Measurements from ENCODE around the gene RXRG. TPM values are rescaled to one million over a fixed set of nuclear protein-coding genes. Genes with fewer than 3 reads are reported as not detected.

The RXRG gene
- total and polyA plus RNA-seq, 2 donors (not counting 3 experiments of a cell fraction or from before 2014, with no cell fraction given) = not detected

GRCh38 chr1:165468253-165468652, 23.3 kb upstream of the RXRG start:
- intact Hi-C loops (cut with micrococcal nuclease) = no loop called here
- dilution Hi-C loops (cut with MboI; ENCODE audit: extremely low pct_ligation_motif_present, low sequenced_read_pairs) = no loop called here
- Histone ChIP-seq H2AFZ (ENCODE audit: low read depth, low read length) (no peak overlapping the region), H3K36me3 (ENCODE audit: control insufficient read depth in 2 of 2, extremely low read depth in 1 of 2, insufficient read depth in 2 of 2, low read length in 2 of 2) (no peaks in the 10 kb centered on the region), H3K27ac (ENCODE audit: insufficient read depth, low read depth, low read length) (no peak overlapping the region), H3K4me1 (ENCODE audit: control insufficient read depth, extremely low read depth, insufficient read depth, low read length) (no peaks in the 10 kb centered on the region), H3K9me1 (replicated peaks; ENCODE audit: control insufficient read depth, extremely low read depth, insufficient read depth, low read length) (no peaks in the 10 kb centered on the region), H4K20me1 (replicated peaks; ENCODE audit: control insufficient read depth, extremely low read depth, insufficient read depth, low read length) (no peaks in the 10 kb centered on the region), H3K4me3 (replicated peaks in 1 of 3; ENCODE audit: insufficient read depth in 1 of 3, low read depth in 1 of 3, low read length in 3 of 3) (no peak overlapping the region), H3K79me2 (ENCODE audit: control insufficient read depth, insufficient read depth, low read length) (no peaks in the 10 kb centered on the region), H3K9ac (replicated peaks; ENCODE audit: extremely low read depth, insufficient read depth, low read length) (no peak overlapping the region), H3K27me3 (ENCODE audit: control insufficient read depth in 2 of 2, insufficient read depth in 2 of 2, low read length in 2 of 2) (peaks cover 0 to 4% of the 10 kb centered on the region in 2 experiments), H3K4me2 (ENCODE audit: insufficient read depth, low read length) (no peak overlapping the region), H3K9me3 (replicated peaks; ENCODE audit: control insufficient read depth, insufficient read depth, low read length) (no peaks in the 10 kb centered on the region)
- DNase-seq (ENCODE audit: low read depth, low spot score) (no peak), FAIRE-seq (no peak)
- no peak for TF ChIP-seq GATA2 (IDR thresholded peaks at IDR 0.05; ENCODE audit: insufficient read depth, insufficient read length, low read depth, low read length)
- POLR2A ChIA-PET = no interaction called here
- CTCF ChIA-PET = no interaction called here
- BruUV-seq (replicated peaks) = no TSS peak

DNA sequence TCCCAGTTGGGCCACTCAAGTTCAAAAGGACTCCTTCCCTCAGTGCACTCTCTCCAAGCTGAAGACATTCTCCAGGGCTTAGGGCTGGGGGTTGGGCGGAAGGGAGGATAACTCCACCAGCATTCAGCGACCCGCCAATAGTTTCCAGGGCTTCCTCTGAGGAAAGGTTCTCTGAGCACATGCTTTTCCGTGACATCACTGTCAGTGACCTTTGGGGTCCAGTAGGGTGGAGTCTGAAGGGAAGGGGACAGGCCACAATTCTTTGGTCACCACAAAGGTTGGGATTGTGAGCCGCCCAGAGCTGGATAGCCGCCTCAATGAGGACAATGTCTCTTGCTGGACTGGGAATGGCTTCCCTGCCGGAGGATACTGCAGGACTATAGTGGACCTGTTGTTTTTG, 22.8 kb upstream of the RXRG start:
- CTCF ChIA-PET = no interaction called here
- POLR2A ChIA-PET = no interaction called here
- H3K4me1 ChIP-seq (ENCODE audit: control insufficient read depth, extremely low read depth, insufficient read depth, low read length) = no peaks in the 10 kb centered on the region
- no peaks in the 10 kb centered on the region for H3K9me3 ChIP-seq (replicated peaks; ENCODE audit: control insufficient read depth, insufficient read depth, low read length)
- H3K36me3 ChIP-seq (ENCODE audit: control insufficient read depth in 2 of 2, extremely low read depth in 1 of 2, insufficient read depth in 2 of 2, low read length in 2 of 2) = no peaks in the 10 kb centered on the region
- intact Hi-C loops (cut with micrococcal nuclease) = no loop called here
- H3K27me3 ChIP-seq (ENCODE audit: control insufficient read depth in 2 of 2, insufficient read depth in 2 of 2, low read length in 2 of 2) = peaks cover 0 to 4% of the 10 kb centered on the region in 2 experiments
- H2AFZ ChIP-seq (ENCODE audit: low read depth, low read length) = no peak overlapping the region
- no TSS peak for BruUV-seq (replicated peaks)
- TF ChIP-seq GATA2 (IDR thresholded peaks at IDR 0.05; ENCODE audit: insufficient read depth, insufficient read length, low read depth, low read length) (no peak), JUN (IDR thresholded peaks at IDR 0.05; ENCODE audit: borderline replicate concordance, insufficient read depth, insufficient read length, low read depth) (no peak), POLR2AphosphoS5 (IDR thresholded peaks at IDR 0.05; ENCODE audit: insufficient read depth, low read depth, low read length) (no peak), FOS (IDR thresholded peaks at IDR 0.05; ENCODE audit: borderline replicate concordance, insufficient read depth, low read length) (no peak), EZH2 (IDR thresholded peaks at IDR 0.05; ENCODE audit: borderline replicate concordance, low read depth, low read length, severe bottlenecking) (no peak), MYC (IDR thresholded peaks at IDR 0.05; ENCODE audit: low read depth, low read length) (no peak), POLR2A (IDR thresholded peaks at IDR 0.05; ENCODE audit: low read depth, low read length) (no peak)
- TF ChIP-seq, protein P1, sequence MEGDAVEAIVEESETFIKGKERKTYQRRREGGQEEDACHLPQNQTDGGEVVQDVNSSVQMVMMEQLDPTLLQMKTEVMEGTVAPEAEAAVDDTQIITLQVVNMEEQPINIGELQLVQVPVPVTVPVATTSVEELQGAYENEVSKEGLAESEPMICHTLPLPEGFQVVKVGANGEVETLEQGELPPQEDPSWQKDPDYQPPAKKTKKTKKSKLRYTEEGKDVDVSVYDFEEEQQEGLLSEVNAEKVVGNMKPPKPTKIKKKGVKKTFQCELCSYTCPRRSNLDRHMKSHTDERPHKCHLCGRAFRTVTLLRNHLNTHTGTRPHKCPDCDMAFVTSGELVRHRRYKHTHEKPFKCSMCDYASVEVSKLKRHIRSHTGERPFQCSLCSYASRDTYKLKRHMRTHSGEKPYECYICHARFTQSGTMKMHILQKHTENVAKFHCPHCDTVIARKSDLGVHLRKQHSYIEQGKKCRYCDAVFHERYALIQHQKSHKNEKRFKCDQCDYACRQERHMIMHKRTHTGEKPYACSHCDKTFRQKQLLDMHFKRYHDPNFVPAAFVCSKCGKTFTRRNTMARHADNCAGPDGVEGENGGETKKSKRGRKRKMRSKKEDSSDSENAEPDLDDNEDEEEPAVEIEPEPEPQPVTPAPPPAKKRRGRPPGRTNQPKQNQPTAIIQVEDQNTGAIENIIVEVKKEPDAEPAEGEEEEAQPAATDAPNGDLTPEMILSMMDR (IDR thresholded peaks at IDR 0.05; ENCODE audit: extremely low read depth in 1 of 2, insufficient read depth in 1 of 2, low read depth in 1 of 2, low read length in 2 of 2) = no peak
- TF ChIP-seq, protein P2, sequence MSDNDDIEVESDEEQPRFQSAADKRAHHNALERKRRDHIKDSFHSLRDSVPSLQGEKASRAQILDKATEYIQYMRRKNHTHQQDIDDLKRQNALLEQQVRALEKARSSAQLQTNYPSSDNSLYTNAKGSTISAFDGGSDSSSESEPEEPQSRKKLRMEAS (IDR thresholded peaks at IDR 0.05; ENCODE audit: insufficient read depth, insufficient read length) = no peak
- H3K27ac ChIP-seq (ENCODE audit: insufficient read depth, low read depth, low read length) = no peak overlapping the region
- no peaks in the 10 kb centered on the region for H4K20me1 ChIP-seq (replicated peaks; ENCODE audit: control insufficient read depth, extremely low read depth, insufficient read depth, low read length)
- H3K4me3 ChIP-seq (replicated peaks in 1 of 3; ENCODE audit: insufficient read depth in 1 of 3, low read depth in 1 of 3, low read length in 3 of 3) = no peak overlapping the region
- FAIRE-seq = no peak
- DNase-seq (ENCODE audit: low read depth, low spot score) = no peak
- H3K9me1 ChIP-seq (replicated peaks; ENCODE audit: control insufficient read depth, extremely low read depth, insufficient read depth, low read length) = no peaks in the 10 kb centered on the region
- dilution Hi-C loops (cut with MboI; ENCODE audit: extremely low pct_ligation_motif_present, low sequenced_read_pairs) = no loop called here
- no peak overlapping the region for H3K9ac ChIP-seq (replicated peaks; ENCODE audit: extremely low read depth, insufficient read depth, low read length)
- H3K79me2 ChIP-seq (ENCODE audit: control insufficient read depth, insufficient read depth, low read length) = no peaks in the 10 kb centered on the region
- no peak overlapping the region for H3K4me2 ChIP-seq (ENCODE audit: insufficient read depth, low read length)

Measured in endothelial cell of umbilical vein (primary cell).